HepG2 (cell line): ENCODE results near the gene C9orf78. TPM values are rescaled to one million over a fixed set of nuclear protein-coding genes. Genes with fewer than 3 reads are reported as not detected.

Source experiments
- ATAC-seq: fragments of 200-7000 bp; cut with Tn5 transposase; 3 replicates; pipeline ENCODE4 v1.9.1; 2020; ENCODE audit warnings: mild to moderate bottlenecking, moderate library complexity
- BruUV-seq: library from RNA; stranded (reverse); fragments of 400-500 nt; replicated peaks from 2 replicates; lab custom pipeline; 2021; lab: Mats Ljungman, UMichigan
- CTCF ChIA-PET: fragments of 300-600 bp; formaldehyde crosslinking; extraction: SDS; loops from one replicate; lab custom pipeline; 2021; ENCODE audit warnings: low total read pairs, inconsistent platforms, low intra/inter-chr PET ratio; lab: Yijun Ruan, JAX
- POLR2A ChIA-PET: fragments of 350-600 bp; sonication (Branson Sonifier 250); formaldehyde crosslinking; loops from one replicate; lab custom pipeline; 2020; ENCODE audit warnings: antibody characterized with exemption, inconsistent platforms; lab: Yijun Ruan, JAX
- DNase-seq: peaks from one replicate; pipeline ENCODE4 v3.0.0-alpha.2; 2015; ENCODE audit warnings: low spot score
- FAIRE-seq: peaks from 3 replicates; lab custom pipeline; 2011; peaks lifted over from hg19 to GRCh38; lab: Jason Lieb, UNC
- H2AFZ ChIP-seq: one replicate; pipeline ENCODE4 v1.6.1; 2011; ENCODE audit warnings: low read length, inconsistent platforms
- H3K27ac ChIP-seq: fragments of 300-600 bp; 3 replicates; pipeline ENCODE4 v1.8.0; 2011; ENCODE audit warnings: mixed run types, mild to moderate bottlenecking, mixed read lengths, low read length, inconsistent platforms; ENCODE audit not compliant: insufficient read depth; ENCODE audit errors: extremely low read length
- H3K27me3 ChIP-seq, 2 experiments: fragments of 200-600 bp in 1 of 2; 2 replicates in 1 of 2; 3 replicates in 1 of 2; pipeline versions ENCODE4 v1.6.0 to v1.8.0; 2011; ENCODE audit warnings: low read length in 2 of 2, mild to moderate bottlenecking in 2 of 2, moderate library complexity in 2 of 2, inconsistent platforms in 1 of 2; ENCODE audit not compliant: insufficient read depth in 2 of 2, control insufficient read depth in 1 of 2
- H3K36me3 ChIP-seq, 2 experiments: fragments of 200-600 bp in 1 of 2; replicated peaks in 1 of 2; 2 replicates in 1 of 2; 3 replicates in 1 of 2; pipeline versions ENCODE4 v1.5.1 to v1.8.0; 2011; ENCODE audit warnings: low read length in 2 of 2, inconsistent platforms in 1 of 2; ENCODE audit not compliant: insufficient read depth in 2 of 2, control insufficient read depth in 1 of 2
- H3K4me1 ChIP-seq: 2 replicates; pipeline ENCODE4 v1.5.1; 2012; ENCODE audit warnings: low read length, inconsistent platforms; ENCODE audit not compliant: insufficient read depth
- H3K4me2 ChIP-seq: 2 replicates; pipeline ENCODE4 v1.6.0; 2011; ENCODE audit warnings: low read depth, low read length, inconsistent platforms
- H3K4me3 ChIP-seq, 3 experiments: fragments of 200-600 bp in 1 of 3; sonication (generic), shearing (Covaris generic) in 1 of 3; replicated peaks in 1 of 3; 2 replicates each; pipeline ENCODE4 v1.5.1; 2011 to 2016; ENCODE audit warnings: low read length in 3 of 3, inconsistent platforms in 2 of 3, low read depth in 2 of 3, mild to moderate bottlenecking in 2 of 3, control low read depth in 1 of 3, mixed read lengths in 1 of 3; ENCODE audit not compliant: insufficient read depth in 1 of 3
- H3K79me2 ChIP-seq: one replicate; pipeline ENCODE4 v1.6.1; 2011; ENCODE audit warnings: low read length, inconsistent platforms; ENCODE audit not compliant: insufficient read depth
- H3K9ac ChIP-seq: 2 replicates; pipeline ENCODE4 v1.6.0; 2011; ENCODE audit warnings: mild to moderate bottlenecking, low read depth, low read length, inconsistent platforms; ENCODE audit not compliant: insufficient read depth
- H3K9me3 ChIP-seq: 2 replicates; pipeline ENCODE4 v1.5.1; 2012; ENCODE audit warnings: mild to moderate bottlenecking, low read length
- H4K20me1 ChIP-seq: 2 replicates; pipeline ENCODE4 v1.6.0; 2011; ENCODE audit warnings: inconsistent platforms, mild to moderate bottlenecking, low read length, moderate library complexity; ENCODE audit not compliant: insufficient read depth
- CENPX ChIP-seq: sonication (generic); formaldehyde crosslinking; IDR thresholded peaks from 2 replicates; pipeline ENCODE4 v1.9.0; 2021; ENCODE audit warnings: mild to moderate bottlenecking, missing genetic modification reagents, moderate library complexity
- FLYWCH1 ChIP-seq: sonication (generic); formaldehyde crosslinking; IDR thresholded peaks from 2 replicates; pipeline ENCODE4 v1.8.1; 2023; ENCODE audit warnings: mild to moderate bottlenecking, missing genetic modification reagents
- MATR3 ChIP-seq: sonication (generic); formaldehyde crosslinking; IDR thresholded peaks from 2 replicates; pipeline ENCODE4 v1.4.0; 2020; ENCODE audit warnings: missing genetic modification reagents
- NRL ChIP-seq: sonication (generic); formaldehyde crosslinking; IDR thresholded peaks from 2 replicates; pipeline ENCODE4 v1.5.0; 2020; ENCODE audit warnings: missing genetic modification reagents, mild to moderate bottlenecking, moderate library complexity, borderline replicate concordance
- RORA ChIP-seq: sonication (generic); formaldehyde crosslinking; IDR thresholded peaks from 2 replicates; pipeline ENCODE4 v1.5.0; 2020; ENCODE audit warnings: mild to moderate bottlenecking, missing genetic modification reagents, moderate library complexity
- SALL1 ChIP-seq: sonication (generic); formaldehyde crosslinking; IDR thresholded peaks from 2 replicates; pipeline ENCODE4 v1.8.0; 2022; ENCODE audit warnings: mild to moderate bottlenecking, missing genetic modification reagents
- SP1 ChIP-seq, 2 experiments: fragments of 450-650 bp in 1 of 2; sonication (generic) in 1 of 2; formaldehyde crosslinking in 1 of 2; IDR thresholded peaks; 2 replicates each; pipeline versions ENCODE4 v1.4.0 to v1.6.1; 2016 to 2020; ENCODE audit warnings: missing genetic modification reagents in 1 of 2
- U2AF1 ChIP-seq: fragments of 200-400 bp; formaldehyde crosslinking; optimal IDR thresholded peaks from 2 replicates; pipeline ENCODE3; 2017; ENCODE audit warnings: mild to moderate bottlenecking, low read depth, low read length
- ZBTB3 ChIP-seq: sonication (generic); formaldehyde crosslinking; IDR thresholded peaks from 2 replicates; pipeline ENCODE4 v1.4.0; 2020; ENCODE audit warnings: low read depth, mild to moderate bottlenecking, moderate library complexity, missing genetic modification reagents, borderline replicate concordance
- ZNF292 ChIP-seq: sonication (generic); formaldehyde crosslinking; IDR thresholded peaks from 2 replicates; pipeline ENCODE4 v1.8.1; 2022; ENCODE audit warnings: mild to moderate bottlenecking, low read depth, missing genetic modification reagents, borderline replicate concordance
- ZNF713 ChIP-seq: sonication (generic); formaldehyde crosslinking; IDR thresholded peaks from 2 replicates; pipeline ENCODE4 v1.4.0; 2020; ENCODE audit warnings: mild to moderate bottlenecking, missing genetic modification reagents
- WGBS: methylation state at CpG from one replicate; pipeline ENCODE4 v1.1.6; 2017; ENCODE audit warnings: low lambda C conversion rate; 5-methylcytosine and 5-hydroxymethylcytosine counted together
- in situ Hi-C: cut with HindIII; loops from 2 replicates; pipeline ENCODE4 v1.10.0; 2017; ENCODE audit warnings: low pct_unique_long_range_greater_than_20kb; ENCODE audit not compliant: extremely low pct_ligation_motif_present
- intact Hi-C: fragments of 100-400 bp; cut with micrococcal nuclease; formaldehyde crosslinking; loops from one replicate; pipeline ENCODE4 v1.10.0; 2022; ENCODE audit not compliant: unreplicated experiment
- polyA plus RNA-seq, 8 experiments: library from polyadenylated mRNA; depleted of rRNA in 3 of 8; stranded (reverse) in 7 of 8; unstranded in 1 of 8; fragments of >200 nt; fragmentation: Illumina TruSeq in 4 of 8; extraction: Trizol in 4 of 8; gene quantifications; 2 replicates each; pipeline versions ENCODE4 v1.2.1 to v1.2.3, GENCODE V29; 2011 to 2016; ENCODE audit warnings: low read depth in 4 of 8, missing spikeins in 1 of 8, mixed read lengths in 1 of 8; ENCODE audit not compliant: insufficient read depth in 1 of 8
- total RNA-seq, 5 experiments: library from RNA; depleted of rRNA; stranded (reverse); fragments of >200 nt; fragmentation: Illumina TruSeq; extraction: Trizol; gene quantifications; 2 replicates each; pipeline ENCODE4 v1.2.3, GENCODE V29; 2016; ENCODE audit warnings: low read depth in 1 of 5
- TF ChIP-seq, protein P1 (sequence below): sonication (generic); formaldehyde crosslinking; IDR thresholded peaks from 2 replicates; pipeline ENCODE4 v1.5.0; 2020; ENCODE audit warnings: missing genetic modification reagents, mild to moderate bottlenecking, borderline replicate concordance
- TF ChIP-seq, protein P2 (sequence below): sonication (generic); formaldehyde crosslinking; IDR thresholded peaks from 2 replicates; pipeline ENCODE4 v1.4.0; 2020; ENCODE audit warnings: missing genetic modification reagents
- TF ChIP-seq, protein P3 (sequence below): sonication (generic); formaldehyde crosslinking; IDR thresholded peaks from 2 replicates; pipeline ENCODE4 v1.8.0; 2022; ENCODE audit warnings: missing genetic modification reagents, mild to moderate bottlenecking, moderate library complexity, borderline replicate concordance
- TF ChIP-seq, protein P4 (sequence below): conservative IDR thresholded peaks from 2 replicates; pipeline ENCODE4 v1.6.1; 2018; ENCODE audit warnings: missing genetic modification reagents

C9orf78 gene
- total and polyA plus RNA-seq, 2 of the 13 experiments (the other 11 are each of a cell fraction or from before 2014, with no cell fraction given) = 18.4 to 35.5 TPM

DNA sequence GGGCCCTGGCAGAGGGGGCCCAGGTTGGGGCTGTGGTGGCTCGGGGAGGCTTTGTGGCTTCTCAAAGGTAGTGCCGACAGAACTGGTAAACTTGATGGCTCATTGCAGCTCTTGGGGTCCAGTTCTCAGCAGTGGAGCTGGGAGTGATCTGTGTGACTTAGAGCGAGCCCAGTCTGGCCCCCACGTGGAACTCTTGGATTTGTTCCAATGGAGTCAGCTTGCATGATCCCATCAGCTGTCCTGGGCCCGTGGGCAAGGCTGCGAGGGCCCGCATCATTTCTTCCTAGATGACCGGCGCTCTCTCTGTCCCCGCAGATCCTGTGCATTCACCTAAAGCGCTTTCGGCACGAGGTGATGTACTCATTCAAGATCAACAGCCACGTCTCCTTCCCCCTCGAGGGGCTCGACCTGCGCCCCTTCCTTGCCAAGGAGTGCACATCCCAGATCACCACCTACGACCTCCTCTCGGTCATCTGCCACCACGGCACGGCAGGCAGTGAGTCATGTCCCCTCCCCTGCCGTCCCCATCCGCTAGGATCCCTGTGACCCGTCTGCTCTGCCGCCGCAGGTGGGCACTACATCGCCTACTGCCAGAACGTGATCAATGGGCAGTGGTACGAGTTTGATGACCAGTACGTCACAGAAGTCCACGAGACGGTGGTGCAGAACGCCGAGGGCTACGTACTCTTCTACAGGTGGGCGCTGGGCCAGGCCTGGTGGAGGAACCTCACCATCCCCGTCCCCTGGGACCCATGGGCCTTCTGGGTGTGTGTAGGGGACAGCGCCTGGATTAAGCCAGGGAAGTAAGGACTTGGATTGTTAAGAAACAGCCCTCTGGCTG lies 39.4 kb upstream of the C9orf78 start:
- Histone ChIP-seq H3K36me3 (0 out of 5 replicates have a peak, but pooled peaks cover 0 to 3% of the 10 kb centered on the region in 2 experiments), H3K9me3 (no peaks in the 10 kb centered on the region), H2AFZ (no peak overlapping the region), H3K4me2 (no peak overlapping the region), H3K27me3 (no peaks in the 10 kb centered on the region), H4K20me1 (no peaks in the 10 kb centered on the region), H3K27ac (no peak overlapping the region), H3K4me3 (no peak overlapping the region), H3K79me2 (no peaks in the 10 kb centered on the region), H3K4me1 (no peaks in the 10 kb centered on the region), H3K9ac (no peak overlapping the region)
- DNase-seq (no peak), FAIRE-seq (no peak), ATAC-seq (no peak)
- TF ChIP-seq ZNF713 (CRISPR knock-in tag) (no peak), SP1 (IDR thresholded peaks at IDR 0.05) (no peak), SP1 (CRISPR knock-in tag; IDR thresholded peaks at IDR 0.05) (no peak), NRL (CRISPR knock-in tag) (no peak), U2AF1 (no peak), FLYWCH1 (CRISPR knock-in tag) (no peak), RORA (no peak), ZBTB3 (CRISPR knock-in tag) (no peak), SALL1 (CRISPR knock-in tag) (no peak), ZNF292 (CRISPR knock-in tag) (no peak), CENPX (CRISPR knock-in tag) (no peak), MATR3 (no peak)
- TF ChIP-seq, protein P1, sequence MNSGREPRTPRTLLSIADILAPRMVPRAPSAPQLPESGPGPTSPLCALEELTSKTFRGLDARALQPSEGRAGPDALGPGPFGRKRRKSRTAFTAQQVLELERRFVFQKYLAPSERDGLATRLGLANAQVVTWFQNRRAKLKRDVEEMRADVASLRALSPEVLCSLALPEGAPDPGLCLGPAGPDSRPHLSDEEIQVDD (CRISPR knock-in tag) = no peak
- TF ChIP-seq, protein P2, sequence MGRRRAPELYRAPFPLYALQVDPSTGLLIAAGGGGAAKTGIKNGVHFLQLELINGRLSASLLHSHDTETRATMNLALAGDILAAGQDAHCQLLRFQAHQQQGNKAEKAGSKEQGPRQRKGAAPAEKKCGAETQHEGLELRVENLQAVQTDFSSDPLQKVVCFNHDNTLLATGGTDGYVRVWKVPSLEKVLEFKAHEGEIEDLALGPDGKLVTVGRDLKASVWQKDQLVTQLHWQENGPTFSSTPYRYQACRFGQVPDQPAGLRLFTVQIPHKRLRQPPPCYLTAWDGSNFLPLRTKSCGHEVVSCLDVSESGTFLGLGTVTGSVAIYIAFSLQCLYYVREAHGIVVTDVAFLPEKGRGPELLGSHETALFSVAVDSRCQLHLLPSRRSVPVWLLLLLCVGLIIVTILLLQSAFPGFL (CRISPR knock-in tag) = no peak
- TF ChIP-seq, protein P3, sequence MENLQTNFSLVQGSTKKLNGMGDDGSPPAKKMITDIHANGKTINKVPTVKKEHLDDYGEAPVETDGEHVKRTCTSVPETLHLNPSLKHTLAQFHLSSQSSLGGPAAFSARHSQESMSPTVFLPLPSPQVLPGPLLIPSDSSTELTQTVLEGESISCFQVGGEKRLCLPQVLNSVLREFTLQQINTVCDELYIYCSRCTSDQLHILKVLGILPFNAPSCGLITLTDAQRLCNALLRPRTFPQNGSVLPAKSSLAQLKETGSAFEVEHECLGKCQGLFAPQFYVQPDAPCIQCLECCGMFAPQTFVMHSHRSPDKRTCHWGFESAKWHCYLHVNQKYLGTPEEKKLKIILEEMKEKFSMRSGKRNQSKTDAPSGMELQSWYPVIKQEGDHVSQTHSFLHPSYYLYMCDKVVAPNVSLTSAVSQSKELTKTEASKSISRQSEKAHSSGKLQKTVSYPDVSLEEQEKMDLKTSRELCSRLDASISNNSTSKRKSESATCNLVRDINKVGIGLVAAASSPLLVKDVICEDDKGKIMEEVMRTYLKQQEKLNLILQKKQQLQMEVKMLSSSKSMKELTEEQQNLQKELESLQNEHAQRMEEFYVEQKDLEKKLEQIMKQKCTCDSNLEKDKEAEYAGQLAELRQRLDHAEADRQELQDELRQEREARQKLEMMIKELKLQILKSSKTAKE (CRISPR knock-in tag) = no peak
- TF ChIP-seq, protein P4, sequence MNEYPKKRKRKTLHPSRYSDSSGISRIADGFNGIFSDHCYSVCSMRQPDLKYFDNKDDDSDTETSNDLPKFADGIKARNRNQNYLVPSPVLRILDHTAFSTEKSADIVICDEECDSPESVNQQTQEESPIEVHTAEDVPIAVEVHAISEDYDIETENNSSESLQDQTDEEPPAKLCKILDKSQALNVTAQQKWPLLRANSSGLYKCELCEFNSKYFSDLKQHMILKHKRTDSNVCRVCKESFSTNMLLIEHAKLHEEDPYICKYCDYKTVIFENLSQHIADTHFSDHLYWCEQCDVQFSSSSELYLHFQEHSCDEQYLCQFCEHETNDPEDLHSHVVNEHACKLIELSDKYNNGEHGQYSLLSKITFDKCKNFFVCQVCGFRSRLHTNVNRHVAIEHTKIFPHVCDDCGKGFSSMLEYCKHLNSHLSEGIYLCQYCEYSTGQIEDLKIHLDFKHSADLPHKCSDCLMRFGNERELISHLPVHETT (CRISPR knock-in tag) = no peak
- 92% methylated on average over 31 of the region's 38 CpGs for WGBS
- POLR2A ChIA-PET = no interaction called here
- intact Hi-C loops (no loop called here), in situ Hi-C loops (no loop called here)
- BruUV-seq = no TSS peak
- CTCF ChIA-PET = no interaction called here
